ENCODE results near the gene KLHDC8A. TPM values are rescaled to one million over a fixed set of nuclear protein-coding genes. Genes with fewer than 3 reads are reported as not detected.

KLHDC8A gene
- total and polyA plus RNA-seq, 2 of the 13 experiments (the other 11 are each of a cell fraction or from before 2014, with no cell fraction given): not detected

GRCh38 chr1:205360891-205361290 lies 4.2 kb upstream of the KLHDC8A start:
- Histone ChIP-seq H3K4me3 (replicated peaks in 1 of 3; ENCODE audit: insufficient read depth in 1 of 3, low read depth in 2 of 3, low read length in 3 of 3) (no peak overlapping the region), H4K20me1 (ENCODE audit: insufficient read depth, low read length) (no peaks in the 10 kb centered on the region), H3K4me1 (ENCODE audit: insufficient read depth, low read length) (0 out of 2 replicates have a peak, but pooled peaks cover 4% of the 10 kb centered on the region), H3K27me3 (ENCODE audit: control insufficient read depth in 1 of 2, insufficient read depth in 2 of 2, low read length in 2 of 2) (peaks cover 0 to 33% of the 10 kb centered on the region in 2 experiments; a peak in 2 of 5 replicates), H3K9ac (ENCODE audit: insufficient read depth, low read depth, low read length) (no peak overlapping the region), H3K9me3 (ENCODE audit: low read length) (no peaks in the 10 kb centered on the region), H3K36me3 (replicated peaks in 1 of 2; ENCODE audit: control insufficient read depth in 1 of 2, insufficient read depth in 2 of 2, low read length in 2 of 2) (no peaks in the 10 kb centered on the region), H2AFZ (ENCODE audit: low read length) (no peak overlapping the region), H3K79me2 (ENCODE audit: insufficient read depth, low read length) (no peaks in the 10 kb centered on the region), H3K27ac (ENCODE audit: extremely low read length, insufficient read depth, low read length) (no peak overlapping the region), H3K4me2 (ENCODE audit: low read depth, low read length) (no peak overlapping the region)
- POLR2A ChIA-PET: no interaction called here
- ATAC-seq: no peak
- CTCF ChIA-PET (ENCODE audit: low intra/inter-chr PET ratio, low total read pairs): no interaction called here
- intact Hi-C loops (cut with micrococcal nuclease; ENCODE audit: unreplicated experiment): no loop called here
- no TSS peak for BruUV-seq (replicated peaks)
- WGBS (ENCODE audit: low lambda C conversion rate): 43% methylated on average over 4 of the region's 4 CpGs
- DNase-seq (ENCODE audit: low spot score): no peak
- in situ Hi-C loops (cut with HindIII; ENCODE audit: extremely low pct_ligation_motif_present, low pct_unique_long_range_greater_than_20kb): no loop called here
- TF ChIP-seq NCOA1 (CRISPR knock-in tag; IDR thresholded peaks at IDR 0.05) (no peak), ZFP82 (CRISPR knock-in tag; IDR thresholded peaks at IDR 0.05; ENCODE audit: borderline replicate concordance) (no peak), ZIK1 (CRISPR knock-in tag; IDR thresholded peaks at IDR 0.05; ENCODE audit: borderline replicate concordance, low read depth) (no peak), SIN3A (IDR thresholded peaks at IDR 0.05; ENCODE audit: borderline replicate concordance, low read depth, low read length) (no peak), BATF2 (CRISPR knock-in tag; IDR thresholded peaks at IDR 0.05) (no peak), ZMYM4 (CRISPR knock-in tag; IDR thresholded peaks at IDR 0.05) (no peak), TBX2 (CRISPR knock-in tag; IDR thresholded peaks at IDR 0.05; ENCODE audit: borderline replicate concordance) (no peak), REXO4 (CRISPR knock-in tag; IDR thresholded peaks at IDR 0.05; ENCODE audit: borderline replicate concordance) (no peak), HNRNPL (IDR thresholded peaks at IDR 0.05; ENCODE audit: low read depth, low read length) (no peak), THRA (CRISPR knock-in tag; IDR thresholded peaks at IDR 0.05; ENCODE audit: borderline replicate concordance) (no peak), HNF1A (IDR thresholded peaks at IDR 0.05; ENCODE audit: low read depth) (no peak), HNF1A (CRISPR knock-in tag; IDR thresholded peaks at IDR 0.05; ENCODE audit: borderline replicate concordance) (no peak), HCFC1 (IDR thresholded peaks at IDR 0.05; ENCODE audit: low read depth, low read length) (no peak), ZNF75D (CRISPR knock-in tag; IDR thresholded peaks at IDR 0.05; ENCODE audit: borderline replicate concordance) (no peak), ZNF124 (CRISPR knock-in tag; IDR thresholded peaks at IDR 0.05) (no peak)
- FAIRE-seq: no peak

All from HepG2 (cell line).